ENCODE results near the gene KLF11. TPM values are rescaled to one million over a fixed set of nuclear protein-coding genes. Genes with fewer than 3 reads are reported as not detected.

KLF11 gene
- total RNA-seq, 1 donor, result 17.2 TPM

DNA sequence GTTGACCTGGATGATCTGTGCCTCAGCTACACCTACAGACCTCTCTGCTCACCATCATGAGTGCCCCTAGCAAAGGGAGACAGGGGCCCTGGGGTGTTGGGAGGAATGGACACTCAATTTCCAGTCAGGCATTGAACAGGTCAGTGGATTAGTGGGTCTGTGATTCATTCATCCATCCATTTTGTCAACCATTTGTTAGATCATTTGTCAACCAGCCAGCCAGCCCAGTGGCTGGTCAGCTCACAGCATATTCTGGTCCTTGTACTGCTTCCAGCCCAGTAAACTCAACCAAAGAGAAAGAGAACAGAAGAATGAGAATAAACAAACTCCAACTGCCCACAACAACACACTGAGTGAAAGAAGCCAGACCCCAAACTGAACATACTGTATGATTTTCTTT, 4.6 kb upstream of the KLF11 start:
- no peak for DNase-seq (ENCODE audit: low read depth)
- TF ChIP-seq, protein P1, sequence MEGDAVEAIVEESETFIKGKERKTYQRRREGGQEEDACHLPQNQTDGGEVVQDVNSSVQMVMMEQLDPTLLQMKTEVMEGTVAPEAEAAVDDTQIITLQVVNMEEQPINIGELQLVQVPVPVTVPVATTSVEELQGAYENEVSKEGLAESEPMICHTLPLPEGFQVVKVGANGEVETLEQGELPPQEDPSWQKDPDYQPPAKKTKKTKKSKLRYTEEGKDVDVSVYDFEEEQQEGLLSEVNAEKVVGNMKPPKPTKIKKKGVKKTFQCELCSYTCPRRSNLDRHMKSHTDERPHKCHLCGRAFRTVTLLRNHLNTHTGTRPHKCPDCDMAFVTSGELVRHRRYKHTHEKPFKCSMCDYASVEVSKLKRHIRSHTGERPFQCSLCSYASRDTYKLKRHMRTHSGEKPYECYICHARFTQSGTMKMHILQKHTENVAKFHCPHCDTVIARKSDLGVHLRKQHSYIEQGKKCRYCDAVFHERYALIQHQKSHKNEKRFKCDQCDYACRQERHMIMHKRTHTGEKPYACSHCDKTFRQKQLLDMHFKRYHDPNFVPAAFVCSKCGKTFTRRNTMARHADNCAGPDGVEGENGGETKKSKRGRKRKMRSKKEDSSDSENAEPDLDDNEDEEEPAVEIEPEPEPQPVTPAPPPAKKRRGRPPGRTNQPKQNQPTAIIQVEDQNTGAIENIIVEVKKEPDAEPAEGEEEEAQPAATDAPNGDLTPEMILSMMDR (IDR thresholded peaks at IDR 0.05; ENCODE audit: insufficient read depth, low read length), result no peak
- H3K4me3 ChIP-seq (ENCODE audit: low read depth, low read length), result no peak overlapping the region

- H3K4me3 ChIP-seq (ENCODE audit: low read depth, low read length), result no peak overlapping the region
- peak; percentile 46 for DNase-seq (ENCODE audit: low read depth)
- TF ChIP-seq, protein P1 (IDR thresholded peaks at IDR 0.05; ENCODE audit: insufficient read depth, low read length), result no peak
These were observed 3.5 kb upstream of the KLF11 start for GRCh38 chr2:10039658-10040410.

- no peak for DNase-seq (ENCODE audit: low read depth)
- H3K4me3 ChIP-seq (ENCODE audit: low read depth, low read length), result no peak overlapping the region
- TF ChIP-seq, protein P1 (IDR thresholded peaks at IDR 0.05; ENCODE audit: insufficient read depth, low read length), result no peak
These were observed 1.6 kb upstream of the KLF11 start for GRCh38 chr2:10041711-10042110.

GRCh38 chr2:10042301-10043161, 819 bp upstream of the KLF11 start:
- peak overlapping the region; percentile 66 for H3K4me3 ChIP-seq (ENCODE audit: low read depth, low read length)
- peak; percentile 61 for DNase-seq (ENCODE audit: low read depth)
- TF ChIP-seq, protein P1 (IDR thresholded peaks at IDR 0.05; ENCODE audit: insufficient read depth, low read length), result no peak

GRCh38 chr2:10043906-10044601, 704 bp downstream of the KLF11 start:
- H3K4me3 ChIP-seq (ENCODE audit: low read depth, low read length), result peak overlapping the region; percentile 74
- TF ChIP-seq, protein P1 (IDR thresholded peaks at IDR 0.05; ENCODE audit: insufficient read depth, low read length), result no peak
- DNase-seq (ENCODE audit: low read depth), result peak; percentile 92

DNA sequence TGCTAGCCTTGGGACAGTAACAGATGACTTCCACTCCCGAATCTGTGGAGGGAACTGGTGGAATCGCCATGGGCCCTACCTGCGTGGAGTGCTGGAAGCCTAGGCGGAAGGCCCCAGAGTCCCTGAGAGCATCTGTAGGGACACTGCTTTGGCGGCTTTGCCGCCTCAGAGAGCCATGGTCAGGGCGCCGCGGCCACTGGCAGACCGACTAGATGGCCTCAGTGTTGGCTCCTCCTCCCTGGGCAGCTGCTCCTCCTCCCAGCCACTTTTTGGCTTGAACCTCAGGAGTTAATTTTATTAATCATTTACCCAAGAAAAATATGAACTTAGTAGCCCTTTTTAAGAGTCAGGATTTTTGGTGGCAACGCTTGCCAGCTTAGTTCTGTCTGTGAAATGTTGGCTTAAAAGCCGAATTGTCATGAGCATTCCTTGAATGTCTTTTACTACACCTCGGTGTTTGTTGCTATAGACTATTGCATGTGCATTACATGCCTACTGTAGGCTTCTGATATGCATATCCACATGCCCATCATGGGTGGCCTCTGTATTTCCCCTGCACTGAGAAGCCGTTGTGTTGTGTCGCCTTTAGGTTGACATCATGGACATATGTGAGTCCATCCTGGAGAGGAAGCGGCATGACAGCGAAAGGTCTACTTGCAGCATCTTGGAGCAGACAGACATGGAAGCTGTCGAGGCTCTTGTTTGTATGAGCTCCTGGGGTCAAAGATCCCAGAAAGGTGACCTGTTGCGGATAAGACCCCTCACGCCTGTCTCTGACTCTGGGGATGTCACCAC, 2.4 kb downstream of the KLF11 start:
- TF ChIP-seq, protein P1 (IDR thresholded peaks at IDR 0.05; ENCODE audit: insufficient read depth, low read length), result no peak
- H3K4me3 ChIP-seq (ENCODE audit: low read depth, low read length), result no peak overlapping the region
- peak; percentile 16 for DNase-seq (ENCODE audit: low read depth)

All from fibroblast of the aortic adventitia (primary cell).